ENCODE measurements around the gene SMAGP. TPM values are rescaled to one million over a fixed set of nuclear protein-coding genes. Genes with fewer than 3 reads are reported as not detected.
"Not testable (repeated sequence)": the region's sequence is repeated elsewhere in the genome, so short reads cannot be mapped to it uniquely, and the experiment has no call there.

The SMAGP gene
- total RNA-seq, 3 donors from 2014 or later, result 35.0 to 88.6 (median 85.6) TPM

DNA sequence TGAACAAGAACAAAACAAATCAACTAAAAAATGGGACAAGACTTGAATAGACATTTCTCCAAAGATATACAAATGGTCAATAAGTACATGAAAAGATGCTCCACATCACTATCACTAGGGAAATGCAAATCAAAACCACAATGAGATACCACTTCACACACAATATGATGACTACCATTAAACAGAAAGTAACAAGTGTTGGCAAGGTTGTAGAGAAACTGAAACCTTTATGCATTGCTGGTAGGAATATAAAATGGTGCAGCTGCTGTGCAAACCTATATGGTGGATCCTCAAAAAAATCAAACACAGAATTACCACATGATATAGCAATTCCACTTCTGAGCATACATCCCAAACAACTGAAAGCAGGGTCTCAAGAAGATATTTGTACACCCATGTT lies 5.2 kb downstream of the SMAGP start:
- H3K4me1 ChIP-seq (ENCODE audit: low read depth), result peaks cover 6% of the 10 kb centered on the region
- no peaks in the 10 kb centered on the region for H3K9me3 ChIP-seq
- DNase-seq (no peak), ATAC-seq (no peak)
- TF ChIP-seq, protein P1, sequence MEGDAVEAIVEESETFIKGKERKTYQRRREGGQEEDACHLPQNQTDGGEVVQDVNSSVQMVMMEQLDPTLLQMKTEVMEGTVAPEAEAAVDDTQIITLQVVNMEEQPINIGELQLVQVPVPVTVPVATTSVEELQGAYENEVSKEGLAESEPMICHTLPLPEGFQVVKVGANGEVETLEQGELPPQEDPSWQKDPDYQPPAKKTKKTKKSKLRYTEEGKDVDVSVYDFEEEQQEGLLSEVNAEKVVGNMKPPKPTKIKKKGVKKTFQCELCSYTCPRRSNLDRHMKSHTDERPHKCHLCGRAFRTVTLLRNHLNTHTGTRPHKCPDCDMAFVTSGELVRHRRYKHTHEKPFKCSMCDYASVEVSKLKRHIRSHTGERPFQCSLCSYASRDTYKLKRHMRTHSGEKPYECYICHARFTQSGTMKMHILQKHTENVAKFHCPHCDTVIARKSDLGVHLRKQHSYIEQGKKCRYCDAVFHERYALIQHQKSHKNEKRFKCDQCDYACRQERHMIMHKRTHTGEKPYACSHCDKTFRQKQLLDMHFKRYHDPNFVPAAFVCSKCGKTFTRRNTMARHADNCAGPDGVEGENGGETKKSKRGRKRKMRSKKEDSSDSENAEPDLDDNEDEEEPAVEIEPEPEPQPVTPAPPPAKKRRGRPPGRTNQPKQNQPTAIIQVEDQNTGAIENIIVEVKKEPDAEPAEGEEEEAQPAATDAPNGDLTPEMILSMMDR (IDR thresholded peaks at IDR 0.05), result no peak
- intact Hi-C loops (cut with DNase I, micrococcal nuclease), result no loop called here
- H3K4me3 ChIP-seq, result no peak overlapping the region
- H3K36me3 ChIP-seq (ENCODE audit: low read depth), result no peaks in the 10 kb centered on the region

DNA sequence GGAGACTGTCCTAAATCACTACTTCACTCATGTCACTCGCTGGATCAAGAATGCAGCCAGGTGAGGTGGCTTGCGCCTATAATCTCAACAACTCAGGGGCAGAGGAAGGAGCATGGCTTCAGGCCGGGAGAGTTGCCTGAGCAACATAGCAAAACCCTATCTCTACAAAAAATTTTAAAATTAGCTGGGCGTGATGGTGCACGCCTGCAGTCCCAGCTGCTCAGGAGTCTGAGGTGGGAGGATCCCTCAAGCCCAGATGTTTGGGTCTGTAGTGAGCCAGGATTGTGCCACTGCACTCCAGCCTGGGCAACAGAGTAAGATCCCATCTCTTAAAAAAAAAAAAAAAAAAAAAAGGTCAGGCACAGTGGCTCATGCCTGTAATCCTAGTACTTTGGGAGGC lies 5.9 kb downstream of the SMAGP start:
- Histone ChIP-seq H3K9me3 (no peaks in the 10 kb centered on the region), H3K4me3 (no peak overlapping the region), H3K4me1 (ENCODE audit: low read depth) (peaks cover 6% of the 10 kb centered on the region), H3K36me3 (ENCODE audit: low read depth) (no peaks in the 10 kb centered on the region)
- no peak for ATAC-seq
- intact Hi-C loops (cut with DNase I, micrococcal nuclease), result no loop called here
- no peak for DNase-seq
- TF ChIP-seq, protein P1 (IDR thresholded peaks at IDR 0.05), result no peak

DNA sequence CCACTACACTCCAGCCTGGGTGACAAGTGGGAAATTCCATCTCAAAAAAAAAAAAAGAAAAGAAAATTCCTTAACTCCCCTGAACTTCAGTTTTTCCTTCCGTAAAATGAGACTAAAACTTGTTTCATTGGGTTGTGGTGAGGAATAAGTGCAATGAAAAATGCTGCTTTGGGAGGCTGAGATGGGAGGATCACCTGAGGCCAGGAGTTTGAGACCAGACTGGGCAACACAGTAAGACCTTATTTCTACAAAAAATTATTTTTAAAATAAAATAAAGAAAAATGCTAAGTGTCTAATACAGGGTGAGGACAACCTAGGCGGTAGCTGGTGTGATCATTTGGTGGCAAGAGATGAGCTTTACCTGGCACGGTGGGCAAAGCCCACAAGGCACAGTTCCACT lies 6.9 kb downstream of the SMAGP start:
- ATAC-seq (no peak), DNase-seq (no peak)
- TF ChIP-seq, protein P1 (IDR thresholded peaks at IDR 0.05), result no peak
- H3K9me3 ChIP-seq, result no peaks in the 10 kb centered on the region
- H3K36me3 ChIP-seq (ENCODE audit: low read depth), result no peaks in the 10 kb centered on the region
- no peak overlapping the region for H3K4me3 ChIP-seq
- peaks cover 6% of the 10 kb centered on the region for H3K4me1 ChIP-seq (ENCODE audit: low read depth)
- intact Hi-C loops (cut with DNase I, micrococcal nuclease), result no loop called here

DNA sequence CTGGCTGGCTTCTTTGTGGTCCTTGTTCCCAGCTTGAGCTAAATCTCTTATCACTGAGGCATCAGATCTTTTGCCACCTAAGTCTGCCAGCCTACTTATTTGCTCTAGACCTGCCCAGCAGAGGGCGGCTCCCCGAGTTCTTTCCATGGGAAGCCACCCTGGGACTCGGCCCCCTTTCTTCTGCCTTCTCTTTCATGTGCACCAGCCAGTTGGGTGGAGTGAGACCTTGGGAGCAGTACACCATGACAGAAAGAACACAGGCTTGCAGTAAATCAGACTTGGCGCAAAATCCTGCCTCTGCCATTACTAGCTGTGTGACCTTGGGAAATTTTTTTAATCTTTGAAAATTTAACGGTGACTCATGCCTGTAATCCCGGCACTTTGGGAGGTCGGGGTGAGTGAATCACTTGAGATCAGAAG lies 7.4 kb downstream of the SMAGP start:
- ATAC-seq (peak; percentile 95), DNase-seq (peak; percentile 68 to 87 (median 78))
- intact Hi-C loops (cut with DNase I, micrococcal nuclease), result no loop called here
- Histone ChIP-seq H3K4me3 (no peak overlapping the region), H3K36me3 (ENCODE audit: low read depth) (no peaks in the 10 kb centered on the region), H3K4me1 (ENCODE audit: low read depth) (peaks cover 6% of the 10 kb centered on the region), H3K9me3 (no peaks in the 10 kb centered on the region)
- TF ChIP-seq, protein P1 (IDR thresholded peaks at IDR 0.05), result no peak

DNA sequence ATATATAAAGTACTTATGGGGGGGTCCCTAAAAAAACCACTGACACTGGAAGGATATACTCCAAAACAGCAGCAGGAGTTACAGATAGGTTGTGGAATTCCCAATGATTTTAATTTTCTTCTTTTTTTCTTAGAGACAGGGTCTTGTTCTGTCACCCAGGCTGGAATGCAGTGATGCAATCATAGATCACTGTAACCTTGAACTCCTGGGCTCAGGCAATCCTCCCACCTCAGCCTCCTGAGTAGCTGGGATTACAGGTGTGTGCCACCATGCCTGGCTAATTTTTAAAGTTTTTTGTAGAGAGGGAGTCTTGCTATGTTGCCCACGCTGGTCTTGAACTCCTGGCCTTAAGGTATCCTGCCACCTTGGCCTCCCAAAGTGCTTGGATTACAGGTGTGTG lies 10.6 kb downstream of the SMAGP start:
- H3K9me3 ChIP-seq; H3K4me3 ChIP-seq; ATAC-seq; intact Hi-C loops (cut with DNase I, micrococcal nuclease); DNase-seq; H3K36me3 ChIP-seq (ENCODE audit: low read depth); H3K4me1 ChIP-seq (ENCODE audit: low read depth): not testable (repeated sequence)

DNA sequence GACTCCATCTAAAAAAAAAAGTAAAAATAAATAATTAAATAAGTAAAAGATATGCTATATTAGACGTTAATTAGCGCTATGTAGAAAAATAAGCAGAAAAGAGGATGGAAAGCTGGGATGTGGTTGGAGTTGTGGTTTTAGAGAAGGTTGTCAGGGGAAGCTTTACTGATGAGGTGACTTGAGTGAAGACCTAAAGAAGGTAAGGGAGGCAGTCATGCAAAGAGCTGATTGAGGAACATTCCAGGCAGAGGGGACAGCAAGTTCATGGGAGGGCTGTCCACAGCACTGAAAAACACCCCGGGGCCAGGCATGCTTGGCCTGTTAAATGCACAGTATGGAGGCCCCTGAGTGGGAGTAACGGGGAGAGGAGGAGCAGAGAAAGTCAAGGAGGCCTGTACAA lies 15.7 kb downstream of the SMAGP start:
- ATAC-seq (no peak), DNase-seq (no peak)
- no peak overlapping the region for H3K4me3 ChIP-seq
- H3K4me1 ChIP-seq (ENCODE audit: low read depth), result no peaks in the 10 kb centered on the region
- H3K36me3 ChIP-seq (ENCODE audit: low read depth), result no peaks in the 10 kb centered on the region
- intact Hi-C loops (cut with DNase I, micrococcal nuclease), result no loop called here
- TF ChIP-seq, protein P1 (IDR thresholded peaks at IDR 0.05), result no peak
- H3K9me3 ChIP-seq, result no peaks in the 10 kb centered on the region
